Mesenchymal stem cell (in vitro differentiated cells and primary cell): ENCODE measurements around the gene LCT. TPM values are rescaled to one million over a fixed set of nuclear protein-coding genes. Genes with fewer than 3 reads are reported as not detected.
"Not testable (repeated sequence)": the region's sequence is repeated elsewhere in the genome, so short reads cannot be mapped to it uniquely, and the experiment has no call there.

Experiments used
- DNase-seq: peaks from one replicate; pipeline ENCODE4 v3.0.0-alpha.2; 2013
- H2AFZ ChIP-seq: one replicate; pipeline ENCODE4 v1.6.1; 2013; ENCODE audit warnings: low read depth, mild to moderate bottlenecking, control low read depth, inconsistent platforms, low read length, moderate library complexity
- H2AK5ac ChIP-seq: 2 replicates; pipeline ENCODE4 v1.6.1; 2013; ENCODE audit warnings: low read length, moderate library complexity, mild to moderate bottlenecking, inconsistent platforms; ENCODE audit not compliant: severe bottlenecking
- H2BK120ac ChIP-seq: one replicate; pipeline ENCODE4 v1.6.1; 2013; ENCODE audit warnings: low read depth, mild to moderate bottlenecking, inconsistent platforms, low read length, moderate library complexity
- H2BK12ac ChIP-seq, 2 experiments: one replicate each; pipeline ENCODE4 v1.6.1; 2013; ENCODE audit warnings: inconsistent platforms in 2 of 2, low read length in 2 of 2, mild to moderate bottlenecking in 2 of 2, moderate library complexity in 2 of 2, control low read depth in 1 of 2
- H2BK15ac ChIP-seq: one replicate; pipeline ENCODE4 v1.6.1; 2013; ENCODE audit warnings: mild to moderate bottlenecking, low read depth, inconsistent platforms; ENCODE audit not compliant: poor library complexity, severe bottlenecking
- H2BK5ac ChIP-seq: 2 replicates; pipeline ENCODE4 v1.6.1; 2013; ENCODE audit warnings: low read depth, mild to moderate bottlenecking, low read length, control low read depth, inconsistent platforms; ENCODE audit not compliant: poor library complexity, severe bottlenecking
- H3K14ac ChIP-seq, 2 experiments: one replicate each; pipeline ENCODE4 v1.6.1; 2013; ENCODE audit warnings: inconsistent platforms in 2 of 2, low read length in 2 of 2, control low read depth in 1 of 2, mild to moderate bottlenecking in 1 of 2, moderate library complexity in 1 of 2
- H3K18ac ChIP-seq, 2 experiments: one replicate each; pipeline ENCODE4 v1.6.1; 2013; ENCODE audit warnings: inconsistent platforms in 2 of 2, low read length in 2 of 2, control low read depth in 1 of 2, low read depth in 1 of 2, mild to moderate bottlenecking in 1 of 2
- H3K23ac ChIP-seq, 2 experiments: one replicate each; pipeline ENCODE4 v1.6.1; 2013; ENCODE audit warnings: inconsistent platforms in 2 of 2, low read length in 2 of 2, mild to moderate bottlenecking in 2 of 2, moderate library complexity in 2 of 2, control low read depth in 1 of 2
- H3K27ac ChIP-seq: 2 replicates; pipeline ENCODE4 v1.5.1; 2013; ENCODE audit warnings: mild to moderate bottlenecking, moderate library complexity, low read length, control low read depth, inconsistent platforms; ENCODE audit not compliant: poor library complexity, severe bottlenecking
- H3K27me3 ChIP-seq, 2 experiments: 2 replicates each; pipeline versions ENCODE4 v1.6.1 to v1.7.0; 2013; ENCODE audit warnings: low read length in 2 of 2, mild to moderate bottlenecking in 2 of 2, moderate library complexity in 2 of 2, control low read depth in 1 of 2, inconsistent platforms in 1 of 2; ENCODE audit not compliant: control insufficient read depth in 1 of 2, insufficient read depth in 1 of 2
- H3K36me3 ChIP-seq, 2 experiments: 2 replicates each; pipeline versions ENCODE4 v1.6.1 to v1.7.0; 2013; ENCODE audit warnings: low read length in 2 of 2, control low read depth in 1 of 2, inconsistent platforms in 1 of 2, low read depth in 1 of 2, mild to moderate bottlenecking in 1 of 2; ENCODE audit not compliant: insufficient read depth in 2 of 2, control insufficient read depth in 1 of 2
- H3K4ac ChIP-seq, 2 experiments: one replicate each; pipeline ENCODE4 v1.6.1; 2013; ENCODE audit warnings: inconsistent platforms in 2 of 2, low read length in 2 of 2, mild to moderate bottlenecking in 2 of 2, moderate library complexity in 2 of 2, control low read depth in 1 of 2, low read depth in 1 of 2
- H3K4me1 ChIP-seq: 2 replicates; pipeline ENCODE4 v1.6.1; 2013; ENCODE audit warnings: low read depth, low read length, control low read depth; ENCODE audit not compliant: control insufficient read depth, insufficient read depth
- H3K4me2 ChIP-seq: 2 replicates; pipeline ENCODE4 v1.6.1; 2013; ENCODE audit warnings: low read length, mild to moderate bottlenecking, inconsistent platforms; ENCODE audit not compliant: poor library complexity, severe bottlenecking
- H3K4me3 ChIP-seq, 2 experiments: 2 replicates each; pipeline versions ENCODE4 v1.5.1 to v1.7.0; 2013; ENCODE audit warnings: low read length in 2 of 2, mild to moderate bottlenecking in 2 of 2, control low read depth in 1 of 2, low read depth in 1 of 2; ENCODE audit not compliant: insufficient read depth in 1 of 2
- H3K79me1 ChIP-seq: replicated peaks from 2 replicates; pipeline ENCODE4 v1.6.1; 2013; ENCODE audit warnings: mild to moderate bottlenecking, control low read depth, low read length, inconsistent platforms; ENCODE audit not compliant: poor library complexity, severe bottlenecking
- H3K9ac ChIP-seq: 2 replicates; pipeline ENCODE4 v1.7.0; 2013; ENCODE audit warnings: mild to moderate bottlenecking, low read length, moderate library complexity
- H3K9me3 ChIP-seq: 2 replicates; pipeline ENCODE4 v1.7.0; 2013; ENCODE audit warnings: mild to moderate bottlenecking, low read length; ENCODE audit not compliant: control insufficient read depth
- H4K8ac ChIP-seq: one replicate; pipeline ENCODE4 v1.6.1; 2013; ENCODE audit warnings: inconsistent platforms, mild to moderate bottlenecking, low read length, moderate library complexity
- H4K91ac ChIP-seq: one replicate; pipeline ENCODE4 v1.6.1; 2013; ENCODE audit warnings: mild to moderate bottlenecking, low read length, inconsistent platforms
- WGBS: methylation state at CpG from one replicate; pipeline ENCODE4 v1.1.7; 2013; ENCODE audit warnings: mixed read lengths; 5-methylcytosine and 5-hydroxymethylcytosine counted together
- polyA plus RNA-seq, 2 experiments: library from polyadenylated mRNA; stranded (reverse); fragments of 200-250 nt; gene quantifications; one replicate each; pipeline ENCODE4 v1.2.3, GENCODE V29; 2013

LCT gene
- polyA plus RNA-seq (2013, experiment 1 of 2) = not detected
- polyA plus RNA-seq (2013, experiment 2 of 2) = not detected

- Histone ChIP-seq H2AFZ (no peak within 1 kb of the TSS), H2AK5ac (no peak within 1 kb of the TSS), H2BK15ac (no peak within 1 kb of the TSS), H3K4me2 (no peak within 1 kb of the TSS), H3K9ac (no peak within 1 kb of the TSS), H3K79me1 (no peaks in the 10 kb centered on the region), H3K14ac (no peak within 1 kb of the TSS), H2BK120ac (no peak within 1 kb of the TSS), H3K36me3 (peaks cover 0 to 2% of the 10 kb centered on the region in 2 experiments), H4K8ac (no peak within 1 kb of the TSS), H3K18ac (peak within 1 kb of the TSS in 1 of 2 experiments; percentile 11), H3K4ac (no peak within 1 kb of the TSS), H3K4me3 (no peak within 1 kb of the TSS), H2BK5ac (no peak within 1 kb of the TSS), H3K27ac (no peak within 1 kb of the TSS), H3K27me3 (no peaks in the 10 kb centered on the region), H3K9me3 (no peaks in the 10 kb centered on the region), H3K4me1 (no peaks in the 10 kb centered on the region), H2BK12ac (no peak within 1 kb of the TSS), H3K23ac (no peak within 1 kb of the TSS), H4K91ac (no peak within 1 kb of the TSS)
- no peak for DNase-seq
- WGBS = 93% methylated on average over 12 of the region's 12 CpGs
These were observed at the start of gene LCT for GRCh38 chr2:135836596-135837270. Gene LCT (minus strand): TSS chr2:135837184. CDS start chr2:135837169, 15 bp downstream.

- Histone ChIP-seq H3K4ac (no peak overlapping the region), H2AFZ (no peak overlapping the region), H4K8ac (no peak overlapping the region), H3K4me2 (no peak overlapping the region), H2BK12ac (no peak overlapping the region), H3K23ac (no peak overlapping the region), H3K9ac (no peak overlapping the region), H3K79me1 (no peaks in the 10 kb centered on the region), H4K91ac (no peak overlapping the region), H3K14ac (no peak overlapping the region), H3K18ac (no peak overlapping the region), H3K27ac (no peak overlapping the region), H2BK15ac (no peak overlapping the region), H3K27me3 (peaks cover 3% of the 10 kb centered on the region in 2 experiments), H2BK120ac (no peak overlapping the region), H3K4me3 (no peak overlapping the region), H2AK5ac (no peak overlapping the region), H2BK5ac (no peak overlapping the region), H3K36me3 (no peaks in the 10 kb centered on the region), H3K4me1 (no peaks in the 10 kb centered on the region), H3K9me3 (no peaks in the 10 kb centered on the region)
- no peak for DNase-seq
- 86% methylated on average over 4 of the region's 4 CpGs for WGBS
These were observed 48.7 kb upstream of the LCT start for GRCh38 chr2:135885709-135886108.

GRCh38 chr2:135882415-135882814 is 45.4 kb upstream of the LCT start:
- Histone ChIP-seq H2BK5ac (no peak overlapping the region), H2BK12ac (no peak overlapping the region), H3K9me3 (no peaks in the 10 kb centered on the region), H3K14ac (no peak overlapping the region), H3K27me3 (peaks cover 3% of the 10 kb centered on the region in 2 experiments), H3K4me1 (no peaks in the 10 kb centered on the region), H3K79me1 (no peaks in the 10 kb centered on the region), H3K18ac (no peak overlapping the region), H3K27ac (no peak overlapping the region), H3K23ac (no peak overlapping the region), H3K4ac (no peak overlapping the region), H3K4me2 (no peak overlapping the region), H4K91ac (no peak overlapping the region), H3K4me3 (no peak overlapping the region), H3K36me3 (no peaks in the 10 kb centered on the region), H2BK15ac (no peak overlapping the region), H2BK120ac (no peak overlapping the region), H2AFZ (no peak overlapping the region), H3K9ac (no peak overlapping the region), H2AK5ac (no peak overlapping the region), H4K8ac (no peak overlapping the region)
- DNase-seq = no peak
- WGBS = 52% methylated on average over 3 of the region's 3 CpGs

DNA sequence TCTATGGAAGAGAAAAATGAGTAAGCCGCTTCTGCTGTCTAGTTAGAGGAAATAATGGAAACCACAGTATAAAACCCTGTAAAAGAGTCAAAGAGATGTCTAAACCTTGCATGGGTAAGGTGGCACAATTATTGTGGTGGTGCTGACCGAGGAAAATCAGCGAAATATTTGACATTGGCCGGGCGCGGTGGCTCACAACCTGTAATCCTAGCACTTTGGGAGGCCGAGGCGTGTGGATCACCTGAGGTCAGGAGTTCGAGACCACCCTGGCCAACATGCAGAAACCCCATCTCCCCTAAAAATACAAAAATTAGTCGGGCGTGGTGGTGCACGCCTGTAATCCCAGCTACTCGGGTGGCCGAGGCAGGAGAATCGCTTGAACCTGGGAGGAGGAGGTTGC is 39.8 kb upstream of the LCT start:
- not testable (repeated sequence) for H3K27me3 ChIP-seq, H2BK120ac ChIP-seq, H3K14ac ChIP-seq, H3K4ac ChIP-seq, H4K91ac ChIP-seq, H2AK5ac ChIP-seq, H3K27ac ChIP-seq, H3K9me3 ChIP-seq, H2BK5ac ChIP-seq, H2BK15ac ChIP-seq, H2BK12ac ChIP-seq, H3K18ac ChIP-seq, H3K23ac ChIP-seq, H2AFZ ChIP-seq, H3K4me1 ChIP-seq, DNase-seq, H3K36me3 ChIP-seq
- peak overlapping the region in 1 of 2 experiments; percentile 92 for H3K4me3 ChIP-seq
- H3K79me1 ChIP-seq = peaks cover 13% of the 10 kb centered on the region
- peak overlapping the region; percentile 61 for H3K4me2 ChIP-seq
- H3K9ac ChIP-seq = peak overlapping the region; percentile 92
- WGBS = 89% methylated on average over 15 of the region's 15 CpGs
- H4K8ac ChIP-seq = peak overlapping the region; percentile 60
